Lung (tissue), 12 donors: ENCODE data around the gene WDR20. TPM values are rescaled to one million over a fixed set of nuclear protein-coding genes. Genes with fewer than 3 reads are reported as not detected.
"Not testable (repeated sequence)": the region's sequence is repeated elsewhere in the genome, so short reads cannot be mapped to it uniquely, and the experiment has no call there.

Experiments used
- ATAC-seq: fragments of 200-7000 bp; cut with Tn5 transposase; one replicate; pipeline ENCODE4 v1.9.1; 2020; ENCODE audit warnings: moderate number of reproducible peaks; ENCODE audit not compliant: insufficient read depth, low FRiP score
- DNase-seq, 3 donors: peaks; one replicate each; pipeline ENCODE4 v3.0.0-alpha.2; 2013 to 2017
- H3K27ac ChIP-seq, 2 donors: one replicate each; pipeline ENCODE4 v1.5.1; 2013; ENCODE audit warnings: mild to moderate bottlenecking in 2 of 2, moderate library complexity in 2 of 2, control low read depth in 1 of 2, inconsistent platforms in 1 of 2, low read depth in 1 of 2, low read length in 1 of 2
- H3K27me3 ChIP-seq, 3 donors: one replicate each; pipeline ENCODE4 v1.5.1; 2013; ENCODE audit warnings: low read length in 2 of 3; ENCODE audit not compliant: control insufficient read depth in 3 of 3, insufficient read depth in 3 of 3
- H3K36me3 ChIP-seq, 4 donors: one replicate each; pipeline ENCODE4 v1.5.1; 2013; ENCODE audit warnings: low read length in 4 of 4, mild to moderate bottlenecking in 1 of 4, moderate library complexity in 1 of 4; ENCODE audit not compliant: control insufficient read depth in 4 of 4, insufficient read depth in 4 of 4
- H3K4me1 ChIP-seq, 5 donors: one replicate each; pipeline ENCODE4 v1.5.1; 2013; ENCODE audit warnings: low read length in 5 of 5, mild to moderate bottlenecking in 2 of 5, moderate library complexity in 1 of 5; ENCODE audit not compliant: control insufficient read depth in 5 of 5, insufficient read depth in 5 of 5
- H3K4me3 ChIP-seq: one replicate; pipeline ENCODE4 v1.5.1; 2013; ENCODE audit warnings: mild to moderate bottlenecking, control low read depth, moderate library complexity
- H3K9ac ChIP-seq, 2 donors: one replicate each; pipeline ENCODE4 v1.5.1; 2013; ENCODE audit warnings: low read length in 2 of 2, control low read depth in 1 of 2; ENCODE audit not compliant: insufficient read depth in 1 of 2
- H3K9me3 ChIP-seq, 4 donors: one replicate each; pipeline ENCODE4 v1.5.1; 2013; ENCODE audit warnings: low read length in 3 of 4, mild to moderate bottlenecking in 1 of 4, moderate library complexity in 1 of 4; ENCODE audit not compliant: control insufficient read depth in 4 of 4, insufficient read depth in 3 of 4
- WGBS, 2 donors: extraction: QIAGEN DNeasy Blood & Tissue Kit; methylation state at CpG; one replicate each; pipeline ENCODE4 v1.1.7; 2013; 5-methylcytosine and 5-hydroxymethylcytosine counted together
- polyA plus RNA-seq, 2 donors: library from polyadenylated mRNA; stranded (reverse); fragments of 200-250 nt; gene quantifications; one replicate each; pipeline ENCODE4 v1.2.1, GENCODE V29; 2013
- total RNA-seq, 2 donors: library from RNA; depleted of rRNA in 1 of 2; stranded (reverse); fragments of >200 nt in 1 of 2; gene quantifications; one replicate each; pipeline ENCODE4 v1.2.1, GENCODE V29; 2014 to 2021
- TF ChIP-seq, protein P1 (sequence below): IDR thresholded peaks from 2 replicates; pipeline ENCODE4 v1.5.1; 2012; ENCODE audit warnings: mild to moderate bottlenecking; ENCODE audit errors: control extremely low read depth, extremely low read depth
- donor health status: control.
- donor health status: control.
- donor health status: Bipolar disorder and iron deficiency.
- donor health status: healthy.
- donor health status: DM: yes; HTN: yes; CAD: no.

Gene WDR20
- total and polyA plus RNA-seq, 4 donors: 10.3 to 30.7 (median 19.7) TPM

DNA sequence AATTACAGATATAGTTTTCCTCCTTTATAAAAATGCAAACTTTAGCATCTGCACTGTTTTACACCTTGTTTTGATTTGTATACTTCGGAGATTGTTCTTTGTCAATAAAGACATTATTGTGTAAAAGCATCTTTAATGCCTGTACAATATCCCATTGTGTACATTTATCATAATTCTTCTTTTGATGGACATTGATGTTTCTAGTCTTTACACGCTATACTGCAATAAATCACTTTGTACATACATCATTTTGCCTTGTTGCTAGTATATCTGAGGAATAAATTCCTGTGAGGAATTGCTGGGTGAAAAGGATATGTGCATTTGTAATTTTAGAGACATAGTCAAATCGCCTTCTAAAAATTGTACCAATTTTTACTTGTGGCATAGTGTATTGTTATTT is 30.4 kb downstream of the WDR20 start:
- TF ChIP-seq, protein P1, sequence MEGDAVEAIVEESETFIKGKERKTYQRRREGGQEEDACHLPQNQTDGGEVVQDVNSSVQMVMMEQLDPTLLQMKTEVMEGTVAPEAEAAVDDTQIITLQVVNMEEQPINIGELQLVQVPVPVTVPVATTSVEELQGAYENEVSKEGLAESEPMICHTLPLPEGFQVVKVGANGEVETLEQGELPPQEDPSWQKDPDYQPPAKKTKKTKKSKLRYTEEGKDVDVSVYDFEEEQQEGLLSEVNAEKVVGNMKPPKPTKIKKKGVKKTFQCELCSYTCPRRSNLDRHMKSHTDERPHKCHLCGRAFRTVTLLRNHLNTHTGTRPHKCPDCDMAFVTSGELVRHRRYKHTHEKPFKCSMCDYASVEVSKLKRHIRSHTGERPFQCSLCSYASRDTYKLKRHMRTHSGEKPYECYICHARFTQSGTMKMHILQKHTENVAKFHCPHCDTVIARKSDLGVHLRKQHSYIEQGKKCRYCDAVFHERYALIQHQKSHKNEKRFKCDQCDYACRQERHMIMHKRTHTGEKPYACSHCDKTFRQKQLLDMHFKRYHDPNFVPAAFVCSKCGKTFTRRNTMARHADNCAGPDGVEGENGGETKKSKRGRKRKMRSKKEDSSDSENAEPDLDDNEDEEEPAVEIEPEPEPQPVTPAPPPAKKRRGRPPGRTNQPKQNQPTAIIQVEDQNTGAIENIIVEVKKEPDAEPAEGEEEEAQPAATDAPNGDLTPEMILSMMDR: no peak
- WGBS, 2 donors: 95 to 96% methylated on average over 3 of the region's 3 CpGs
- H3K27me3 ChIP-seq: no peaks in the 10 kb centered on the region
- H3K9me3 ChIP-seq: no peaks in the 10 kb centered on the region
- no peak overlapping the region for H3K27ac ChIP-seq
- no peak for DNase-seq
- H3K4me1 ChIP-seq: peaks cover 0 to 1% (median 0%) of the 10 kb centered on the region in 5 donors
- no peak overlapping the region for H3K4me3 ChIP-seq
- H3K36me3 ChIP-seq: peaks cover 0 to 4% (median 0%) of the 10 kb centered on the region in 4 donors
- ATAC-seq: no peak
- no peak overlapping the region for H3K9ac ChIP-seq

DNA sequence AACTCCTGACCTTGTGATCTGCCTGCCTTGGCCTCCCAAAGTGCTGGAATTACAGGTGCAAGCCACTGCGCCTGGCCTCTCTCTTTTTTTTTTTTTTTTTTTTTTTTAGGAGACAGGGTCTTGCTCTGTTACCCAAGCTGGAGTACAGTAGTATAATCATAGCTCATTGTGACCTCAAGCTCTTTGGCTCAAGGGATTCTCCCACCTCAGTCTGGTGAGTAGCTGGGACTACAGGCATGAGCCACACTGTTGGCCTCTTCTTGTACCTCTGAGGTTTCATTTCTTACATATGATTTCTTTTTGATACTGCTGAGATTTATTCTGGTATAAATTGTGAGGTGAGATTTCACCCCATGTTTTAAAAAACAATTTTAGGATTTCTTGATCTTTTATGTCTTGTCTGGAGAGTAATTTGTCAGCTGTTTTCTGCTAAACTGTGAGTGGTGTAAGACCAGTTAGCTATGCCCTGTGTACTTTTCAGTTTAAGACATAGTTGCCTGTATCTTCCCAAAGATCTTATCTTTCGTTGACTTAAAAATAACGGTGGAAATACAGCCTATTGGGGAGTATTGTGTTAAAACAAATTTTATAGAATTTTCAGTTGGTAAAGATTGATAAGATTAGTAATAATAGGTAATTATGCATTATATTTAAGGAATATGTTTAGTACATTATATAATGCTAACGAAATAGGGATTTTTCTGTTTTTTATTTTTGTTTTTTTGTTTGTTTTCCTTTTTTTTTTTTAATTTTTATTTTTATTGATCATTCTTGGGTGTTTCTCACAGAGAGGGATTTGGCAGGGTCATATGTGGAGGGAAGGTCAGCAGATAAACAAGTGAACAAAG is 31.7 kb downstream of the WDR20 start:
- no peak overlapping the region for H3K4me3 ChIP-seq
- ATAC-seq: no peak
- peaks cover 0 to 4% (median 0%) of the 10 kb centered on the region in 4 donors for H3K36me3 ChIP-seq
- H3K27ac ChIP-seq: no peak overlapping the region
- H3K27me3 ChIP-seq: no peaks in the 10 kb centered on the region
- TF ChIP-seq, protein P1: no peak
- H3K4me1 ChIP-seq: peaks cover 0 to 1% (median 0%) of the 10 kb centered on the region in 5 donors
- H3K9ac ChIP-seq: no peak overlapping the region
- H3K9me3 ChIP-seq: no peaks in the 10 kb centered on the region
- DNase-seq: no peak
- WGBS, 2 donors: 81 to 85% methylated on average over 4 of the region's 4 CpGs

DNA sequence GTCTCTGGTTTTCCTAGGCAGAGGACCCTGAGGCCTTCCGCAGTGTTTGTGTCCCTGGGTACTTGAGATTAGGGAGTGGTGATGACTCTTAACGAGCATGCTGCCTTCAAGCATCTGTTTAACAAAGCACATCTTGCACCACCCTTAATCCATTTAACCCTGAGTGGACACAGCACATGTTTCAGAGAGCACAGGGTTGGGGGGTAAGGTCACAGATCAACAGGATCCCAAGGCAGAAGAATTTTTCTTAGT is 32.2 kb downstream of the WDR20 start:
- not testable (repeated sequence) for H3K4me3 ChIP-seq, H3K4me1 ChIP-seq, H3K9ac ChIP-seq, H3K27ac ChIP-seq, H3K36me3 ChIP-seq, ATAC-seq, H3K9me3 ChIP-seq, H3K27me3 ChIP-seq, DNase-seq
- WGBS, 2 donors: 70 to 80% methylated on average over 1 of the region's 2 CpGs

DNA sequence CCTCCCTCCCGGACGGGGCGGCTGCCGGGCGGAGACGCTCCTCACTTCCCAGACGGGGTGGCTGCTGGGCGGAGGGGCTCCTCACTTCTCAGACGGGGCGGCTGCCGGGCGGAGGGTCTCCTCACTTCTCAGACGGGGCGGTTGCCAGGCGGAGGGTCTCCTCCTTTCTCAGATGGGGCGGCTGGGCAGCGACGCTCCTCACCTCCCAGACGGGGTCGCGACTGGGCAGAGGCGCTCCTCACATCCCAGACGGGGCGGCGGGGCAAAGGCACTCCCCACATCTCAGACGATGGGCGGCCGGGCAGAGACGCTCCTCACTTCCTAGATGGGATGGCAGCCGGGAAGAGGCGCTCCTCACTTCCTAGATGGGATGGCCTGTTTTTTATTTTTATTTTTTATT is 33.0 kb downstream of the WDR20 start:
- not testable (repeated sequence) for H3K27me3 ChIP-seq, H3K9me3 ChIP-seq, H3K4me3 ChIP-seq, ATAC-seq, H3K9ac ChIP-seq, H3K27ac ChIP-seq, H3K36me3 ChIP-seq, H3K4me1 ChIP-seq, DNase-seq
- 94 to 100% methylated on average over 4 to 31 of the region's 31 CpGs for WGBS, 2 donors
